Measurements from ENCODE around the gene SPAG9.

SPAG9 gene

GRCh38 chr17:50953518-50953830 is 167.2 kb downstream of the SPAG9 start:
- TF ChIP-seq EZH2phosphoT487 (IDR thresholded peaks at IDR 0.05; ENCODE audit: borderline replicate concordance, low read length), result no peak
- no peaks in the 10 kb centered on the region; the same call in 1 of the 2 replicates for H3F3A ChIP-seq (ENCODE audit: control insufficient read depth, insufficient read depth)
- H4K20me1 ChIP-seq (ENCODE audit: control insufficient read depth, insufficient read depth, low read depth, low read length), result no peaks in the 10 kb centered on the region
- no peak overlapping the region for H3K4me2 ChIP-seq (ENCODE audit: low read length)
- H3K27ac ChIP-seq (ENCODE audit: low read depth, low read length), result no peak overlapping the region
- H3K36me3 ChIP-seq (ENCODE audit: control insufficient read depth, low read length), result no peaks in the 10 kb centered on the region
- H3K4me3 ChIP-seq (ENCODE audit: low read length), result no peak overlapping the region
- no peaks in the 10 kb centered on the region for H3K79me2 ChIP-seq (ENCODE audit: control insufficient read depth, low read length)
- H3K27me3 ChIP-seq (ENCODE audit: control insufficient read depth, low read length), result peaks cover 2% of the 10 kb centered on the region; the same call in 1 of the 2 replicates
- no peaks in the 10 kb centered on the region for H3K9me2 ChIP-seq (replicated peaks; ENCODE audit: control insufficient read depth, low read length)
- H3K4me1 ChIP-seq (ENCODE audit: control insufficient read depth, low read length), result peaks cover 22% of the 10 kb centered on the region
- H3K9me3 ChIP-seq (ENCODE audit: control insufficient read depth, insufficient read depth, low read length), result no peaks in the 10 kb centered on the region

GRCh38 chr17:50952889-50953288 is 167.8 kb downstream of the SPAG9 start:
- TF ChIP-seq CTCF (IDR thresholded peaks at IDR 0.05; ENCODE audit: low read depth, low read length, poor library complexity, severe bottlenecking) (no peak), EZH2phosphoT487 (IDR thresholded peaks at IDR 0.05; ENCODE audit: borderline replicate concordance, low read length) (no peak)
- Histone ChIP-seq H3K4me3 (ENCODE audit: low read length) (no peak overlapping the region), H3K9me3 (ENCODE audit: control insufficient read depth, insufficient read depth, low read length) (no peaks in the 10 kb centered on the region), H3K27me3 (ENCODE audit: control insufficient read depth, low read length) (peaks cover 2% of the 10 kb centered on the region; the same call in 1 of the 2 replicates), H3K4me2 (ENCODE audit: low read length) (no peak overlapping the region), H4K20me1 (ENCODE audit: control insufficient read depth, insufficient read depth, low read depth, low read length) (no peaks in the 10 kb centered on the region), H3F3A (ENCODE audit: control insufficient read depth, insufficient read depth) (no peaks in the 10 kb centered on the region; the same call in 1 of the 2 replicates), H3K27ac (ENCODE audit: low read depth, low read length) (no peak overlapping the region), H3K36me3 (ENCODE audit: control insufficient read depth, low read length) (no peaks in the 10 kb centered on the region), H3K4me1 (ENCODE audit: control insufficient read depth, low read length) (peaks cover 22% of the 10 kb centered on the region), H3K79me2 (ENCODE audit: control insufficient read depth, low read length) (no peaks in the 10 kb centered on the region), H3K9me2 (replicated peaks; ENCODE audit: control insufficient read depth, low read length) (no peaks in the 10 kb centered on the region)

- Histone ChIP-seq H3K4me2 (ENCODE audit: low read length) (no peak overlapping the region), H3K4me1 (ENCODE audit: control insufficient read depth, low read length) (peaks cover 22% of the 10 kb centered on the region), H3K4me3 (ENCODE audit: low read length) (no peak overlapping the region), H3K27ac (ENCODE audit: low read depth, low read length) (no peak overlapping the region), H3K79me2 (ENCODE audit: control insufficient read depth, low read length) (no peaks in the 10 kb centered on the region), H3F3A (ENCODE audit: control insufficient read depth, insufficient read depth) (no peaks in the 10 kb centered on the region; the same call in 1 of the 2 replicates), H3K9me3 (ENCODE audit: control insufficient read depth, insufficient read depth, low read length) (no peaks in the 10 kb centered on the region), H4K20me1 (ENCODE audit: control insufficient read depth, insufficient read depth, low read depth, low read length) (no peaks in the 10 kb centered on the region), H3K9me2 (replicated peaks; ENCODE audit: control insufficient read depth, low read length) (no peaks in the 10 kb centered on the region), H3K36me3 (ENCODE audit: control insufficient read depth, low read length) (no peaks in the 10 kb centered on the region), H3K27me3 (ENCODE audit: control insufficient read depth, low read length) (peaks cover 2% of the 10 kb centered on the region; the same call in 1 of the 2 replicates)
- no peak for TF ChIP-seq CTCF (IDR thresholded peaks at IDR 0.05; ENCODE audit: low read depth, low read length, poor library complexity, severe bottlenecking)
- no peak for TF ChIP-seq EZH2phosphoT487 (IDR thresholded peaks at IDR 0.05; ENCODE audit: borderline replicate concordance, low read length)
Measured at GRCh38 chr17:50952013-50952412, 168.7 kb downstream of the SPAG9 start.

- Histone ChIP-seq H3K27ac (ENCODE audit: low read depth, low read length) (no peak overlapping the region), H3K4me1 (ENCODE audit: control insufficient read depth, low read length) (peaks cover 19% of the 10 kb centered on the region), H3K36me3 (ENCODE audit: control insufficient read depth, low read length) (no peaks in the 10 kb centered on the region)
Measured at GRCh38 chr17:50949989-50950877, 170.4 kb downstream of the SPAG9 start.

More at GRCh38 chr17:50949989-50950877, 170.4 kb downstream of the SPAG9 start:
- no peaks in the 10 kb centered on the region for H3K27me3 ChIP-seq (ENCODE audit: control insufficient read depth, low read length)
- TF ChIP-seq CTCF (IDR thresholded peaks at IDR 0.05; ENCODE audit: low read depth, low read length, poor library complexity, severe bottlenecking), result peak; percentile 82
- TF ChIP-seq EZH2phosphoT487 (IDR thresholded peaks at IDR 0.05; ENCODE audit: borderline replicate concordance, low read length), result no peak
- no peaks in the 10 kb centered on the region for H3K9me3 ChIP-seq (ENCODE audit: control insufficient read depth, insufficient read depth, low read length)
- no peaks in the 10 kb centered on the region for H3K79me2 ChIP-seq (ENCODE audit: control insufficient read depth, low read length)
- no peaks in the 10 kb centered on the region; the same call in 1 of the 2 replicates for H3F3A ChIP-seq (ENCODE audit: control insufficient read depth, insufficient read depth)
- peak overlapping the region; percentile 58 for H3K4me2 ChIP-seq (ENCODE audit: low read length)
- no peaks in the 10 kb centered on the region for H3K9me2 ChIP-seq (replicated peaks; ENCODE audit: control insufficient read depth, low read length)
- H3K4me3 ChIP-seq (ENCODE audit: low read length), result peak overlapping the region; percentile 25
- no peaks in the 10 kb centered on the region for H4K20me1 ChIP-seq (ENCODE audit: control insufficient read depth, insufficient read depth, low read depth, low read length)
